PC-3 (cell line): ENCODE measurements around the gene COMMD8.

Experiments
- EZH2 ChIP-seq: fragments of 300-600 bp; sonication (generic); IDR thresholded peaks from one replicate; pipeline ENCODE4 v1.6.1; 2017; ENCODE audit warnings: antibody characterized with exemption, mild to moderate bottlenecking, low read length; ENCODE audit not compliant: unreplicated experiment
- EZH2phosphoT487 ChIP-seq: fragments of 300-600 bp; sonication (generic); IDR thresholded peaks from 2 replicates; pipeline ENCODE4 v1.6.1; 2018; ENCODE audit warnings: mild to moderate bottlenecking, antibody characterized with exemption, low read length, borderline replicate concordance

DNA sequence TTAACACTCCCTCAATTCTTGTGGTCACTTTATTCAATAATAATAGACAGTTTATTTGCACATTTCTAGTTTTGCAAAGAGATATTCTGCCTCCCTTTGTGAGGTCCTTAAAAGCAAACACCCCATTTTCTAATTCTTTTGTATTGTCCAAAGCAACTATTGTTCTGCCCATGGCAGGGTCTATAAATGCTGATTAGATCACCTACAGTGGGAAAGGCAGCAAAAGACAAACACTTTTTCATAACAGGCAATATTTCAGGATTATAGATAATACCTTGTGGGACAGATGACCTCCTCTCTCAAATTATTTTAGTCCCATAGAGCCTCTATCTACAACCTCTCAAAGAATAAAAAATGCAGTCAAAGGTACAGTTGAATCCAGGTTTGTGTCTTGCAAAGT lies 28.6 kb downstream of the COMMD8 start:
- TF ChIP-seq EZH2phosphoT487 (no peak), EZH2 (no peak)
